Stimulated activated CD8-positive, alpha-beta memory T cell treated with anti-CD3 and anti-CD28 coated beads, Interleukin-12 subunit alpha, Interleukin-12 subunit beta, amount 100 ng/mL, for 1 hour (primary cell): ENCODE results near the gene MPPED1.

Experiments
- DNase-seq: peaks from one replicate; pipeline ENCODE4 v3.0.0-alpha.2; 2020; ENCODE audit warnings: low read depth

Gene MPPED1

DNA sequence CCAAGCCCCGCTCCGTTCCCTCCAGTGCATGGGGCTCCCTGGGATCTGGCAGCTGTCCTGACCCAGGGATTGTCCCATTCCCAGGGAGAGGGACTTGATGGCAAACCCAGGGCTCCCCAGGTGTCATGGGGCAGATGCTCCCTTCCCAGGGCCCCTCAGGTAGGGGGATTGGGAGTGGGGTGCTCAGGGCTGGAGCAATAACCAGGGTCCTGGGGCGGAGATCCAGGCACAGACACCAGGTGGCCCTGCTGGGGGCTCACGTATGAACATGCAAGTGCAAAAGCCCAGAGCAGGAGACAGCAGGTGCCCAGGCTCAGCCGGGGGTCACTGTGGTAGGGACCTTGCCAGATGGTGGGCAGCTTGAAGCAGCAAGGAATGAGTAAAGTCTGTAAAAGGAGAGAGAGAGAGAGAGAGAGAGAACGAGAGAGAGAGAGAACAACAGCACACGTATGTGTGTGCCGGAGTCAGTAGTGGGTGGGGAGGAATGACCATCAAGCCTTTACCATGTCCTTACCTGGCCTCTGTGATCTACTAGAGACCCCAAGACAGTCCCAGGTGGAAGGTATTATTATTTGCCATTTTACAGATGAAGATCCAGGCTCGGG lies 19.3 kb upstream of the MPPED1 start:
- DNase-seq: no peak

- no peak for DNase-seq
Measured at GRCh38 chr22:43393132-43393843, 18.5 kb upstream of the MPPED1 start.

GRCh38 chr22:43393844-43394474 lies 17.9 kb upstream of the MPPED1 start:
- DNase-seq: no peak

DNA sequence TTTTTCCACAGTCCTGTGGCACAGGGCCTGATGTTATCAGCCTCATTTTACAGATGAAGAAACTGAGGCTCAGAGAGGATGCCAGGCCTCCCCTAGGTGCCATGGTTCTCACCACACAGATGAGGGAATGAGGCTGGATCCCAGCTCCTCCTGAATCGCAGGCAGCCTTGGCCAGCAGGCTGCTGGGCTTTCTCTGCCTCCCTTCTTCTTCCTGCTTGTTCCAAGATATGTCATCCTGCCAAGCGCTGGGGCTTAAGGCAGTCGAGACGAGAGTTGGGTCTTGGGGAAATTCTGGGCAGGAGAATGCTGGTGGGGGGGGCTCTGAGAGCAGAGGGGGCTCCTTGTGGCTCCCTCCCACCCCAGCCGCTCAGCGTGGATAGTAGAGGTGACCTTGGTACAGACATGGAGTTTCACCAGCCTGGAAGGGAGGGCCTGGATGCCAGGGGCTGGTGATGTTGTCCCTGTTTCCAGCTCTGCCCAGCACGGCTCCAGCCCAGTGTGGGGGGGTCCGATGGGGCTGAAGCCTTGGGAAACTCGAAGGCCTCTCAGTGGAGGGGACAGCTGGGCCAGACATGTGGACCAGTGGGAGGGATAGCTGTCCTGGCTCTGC lies 16.6 kb upstream of the MPPED1 start:
- DNase-seq: no peak

GRCh38 chr22:43396321-43396933 lies 15.4 kb upstream of the MPPED1 start:
- no peak for DNase-seq

DNA sequence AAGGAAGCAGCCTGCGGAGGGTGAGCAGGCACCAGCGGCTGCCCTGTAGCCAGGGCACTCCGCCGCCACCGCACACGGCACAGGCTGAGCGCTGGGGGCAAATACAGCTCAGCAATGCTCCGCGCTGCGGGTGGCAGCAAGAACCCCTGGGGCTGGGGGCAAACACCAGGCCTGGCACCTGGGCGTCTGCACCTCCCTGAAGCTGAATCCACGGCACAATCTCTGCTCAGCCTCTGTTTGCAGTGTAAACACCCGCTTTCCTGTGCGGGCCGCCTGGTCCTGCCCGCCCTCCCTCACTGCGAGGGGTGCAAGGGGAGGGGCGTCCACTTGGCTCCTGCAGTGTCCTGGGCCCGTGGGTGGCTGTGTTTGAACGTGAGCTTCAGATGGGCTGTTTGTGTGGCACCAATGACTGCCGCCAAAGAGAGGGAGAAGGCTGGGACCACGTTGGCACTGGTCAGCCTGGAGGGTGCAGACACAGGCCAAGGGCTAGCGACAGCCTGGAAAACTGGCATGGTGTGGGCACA lies 14.8 kb upstream of the MPPED1 start:
- DNase-seq: no peak

- no peak for DNase-seq
Measured at GRCh38 chr22:43397766-43398165, 14.0 kb upstream of the MPPED1 start.

- DNase-seq: no peak
Measured at GRCh38 chr22:43398246-43398645, 13.6 kb upstream of the MPPED1 start.

GRCh38 chr22:43398910-43399309 lies 12.9 kb upstream of the MPPED1 start:
- DNase-seq: no peak

DNA sequence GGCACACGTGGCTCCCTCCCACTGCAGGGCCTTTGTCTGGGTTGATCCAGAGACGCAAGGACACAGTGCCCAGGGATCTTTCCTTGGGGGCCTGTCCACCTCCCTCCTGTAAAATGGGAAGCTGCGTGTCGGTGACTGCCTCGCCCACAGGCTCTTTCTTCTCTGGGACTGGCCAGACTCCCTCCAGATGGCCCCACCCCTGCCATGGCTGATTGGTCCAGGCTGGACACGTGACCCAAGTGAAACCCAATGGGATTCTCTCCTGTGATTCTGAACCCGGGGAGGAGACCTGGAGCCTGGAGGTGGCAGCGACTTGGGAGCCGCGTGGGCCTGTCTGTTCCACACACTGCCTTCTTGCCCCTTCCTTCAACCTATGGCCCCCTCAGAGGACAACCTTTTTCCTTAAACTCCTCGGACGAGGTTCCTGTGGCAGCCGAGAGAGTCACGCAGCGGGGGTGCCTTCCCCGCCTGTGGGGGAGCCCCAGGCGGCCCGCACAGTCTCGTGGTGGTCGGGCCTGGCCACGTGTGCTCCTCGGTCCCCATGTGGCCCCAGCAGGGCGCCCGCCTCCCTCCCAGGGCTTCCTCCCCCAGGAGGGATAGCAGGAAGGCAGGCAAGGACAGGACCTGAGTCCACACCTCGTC lies 12.4 kb upstream of the MPPED1 start:
- DNase-seq: no peak

- DNase-seq: no peak
Measured at GRCh38 chr22:43399980-43400358, 11.8 kb upstream of the MPPED1 start.

- no peak for DNase-seq
Measured at GRCh38 chr22:43400449-43400848, 11.4 kb upstream of the MPPED1 start.

- DNase-seq: no peak
Measured at GRCh38 chr22:43401233-43401632, 10.6 kb upstream of the MPPED1 start.

DNA sequence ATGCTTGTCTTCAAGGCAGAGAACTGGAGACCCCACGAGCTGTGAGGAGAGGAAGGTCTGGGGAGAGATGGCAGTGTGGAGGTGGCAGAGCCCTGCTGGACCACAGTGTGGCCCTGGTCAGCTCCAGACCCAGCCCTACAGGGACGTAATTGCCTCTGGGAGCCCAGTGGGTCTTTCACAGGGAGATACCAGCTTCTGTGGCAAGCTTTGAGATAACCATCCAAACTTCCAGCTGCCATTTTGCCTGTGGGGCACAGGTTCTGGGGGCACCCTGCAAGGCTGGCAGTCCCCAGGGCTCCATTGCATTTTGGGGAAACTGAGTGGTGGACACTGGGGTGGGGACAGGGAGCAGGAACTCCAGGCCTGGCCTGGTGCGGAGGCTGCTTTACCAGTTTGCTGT lies 10.2 kb upstream of the MPPED1 start:
- DNase-seq: no peak

GRCh38 chr22:43402128-43402527 lies 9.7 kb upstream of the MPPED1 start:
- DNase-seq: no peak

DNA sequence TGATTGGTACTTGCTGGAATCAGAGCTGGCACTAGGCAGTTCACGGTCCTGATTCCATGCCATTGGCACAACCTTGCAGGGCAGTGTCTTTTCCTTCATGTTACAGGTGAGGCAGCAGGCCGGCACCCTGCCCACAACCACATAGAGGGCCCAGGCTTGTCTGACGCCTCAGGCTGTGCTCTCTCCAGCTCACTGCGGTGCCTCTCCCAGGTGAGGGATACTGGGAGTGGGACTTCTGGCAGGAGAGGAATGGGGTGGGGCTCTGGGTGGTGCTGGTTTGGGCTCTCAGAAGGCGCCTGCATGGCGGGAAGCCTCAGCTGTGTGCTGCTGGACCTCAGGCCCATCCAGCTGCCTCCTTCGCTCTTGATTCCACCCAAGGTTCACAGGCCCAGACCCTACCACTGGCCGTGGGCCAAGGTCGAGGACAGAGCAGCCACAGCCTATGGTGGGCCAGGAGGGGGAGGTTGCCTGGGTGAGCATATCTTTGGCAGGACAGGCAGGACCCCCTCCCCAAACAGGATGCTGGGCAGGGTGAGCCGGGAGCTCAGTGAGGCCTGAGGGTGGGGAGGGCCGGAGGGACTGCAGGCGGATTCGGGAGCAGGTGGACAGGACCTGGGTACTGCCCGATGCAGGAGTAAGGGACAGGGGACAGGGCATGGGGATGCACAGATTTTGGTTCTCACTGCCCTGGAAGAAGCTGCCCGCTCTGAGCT lies 7.0 kb upstream of the MPPED1 start:
- DNase-seq: no peak

GRCh38 chr22:43406186-43406790 lies 5.5 kb upstream of the MPPED1 start:
- no peak for DNase-seq

DNA sequence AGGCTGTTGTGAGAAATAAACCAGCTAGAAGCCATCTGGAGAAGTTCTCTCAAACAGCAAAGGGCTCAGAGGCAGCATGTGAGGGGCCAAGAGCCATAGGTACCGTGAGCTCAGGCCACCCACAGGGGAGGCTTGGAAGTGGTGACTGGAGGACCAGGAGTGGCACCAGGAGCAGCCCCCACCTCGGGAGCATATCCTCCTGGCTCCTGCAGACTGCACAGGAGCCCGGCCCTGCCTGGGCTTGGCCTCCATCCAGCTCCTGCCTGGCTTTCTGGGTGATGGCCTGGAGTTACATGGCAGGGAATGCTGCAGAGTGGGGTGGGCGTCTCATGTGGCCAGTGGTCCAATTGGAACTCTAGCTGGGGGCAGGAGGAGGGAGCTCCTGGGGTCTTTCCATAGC lies 4.2 kb upstream of the MPPED1 start:
- no peak for DNase-seq

- no peak for DNase-seq
Measured at GRCh38 chr22:43408009-43408408, 3.8 kb upstream of the MPPED1 start.

DNA sequence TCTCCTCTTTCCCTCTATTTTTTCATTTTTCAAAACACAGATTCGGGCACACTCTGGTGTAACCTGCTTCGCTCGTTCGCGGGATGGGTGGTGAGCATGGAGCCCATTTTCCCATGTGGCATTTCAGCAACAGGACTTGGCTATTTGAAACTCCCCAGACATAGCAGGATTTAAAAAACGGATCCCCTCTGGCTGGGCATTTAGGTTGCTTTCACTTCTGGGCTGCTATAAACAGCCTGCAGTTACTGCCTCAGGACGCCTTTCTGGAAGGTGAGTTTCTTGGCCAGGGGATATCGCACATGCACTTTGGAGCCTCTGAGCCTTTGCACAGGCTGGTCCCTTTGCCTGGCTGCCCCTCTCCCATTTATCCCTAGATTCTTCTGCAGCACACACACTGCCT lies 2.8 kb upstream of the MPPED1 start:
- no peak for DNase-seq

DNA sequence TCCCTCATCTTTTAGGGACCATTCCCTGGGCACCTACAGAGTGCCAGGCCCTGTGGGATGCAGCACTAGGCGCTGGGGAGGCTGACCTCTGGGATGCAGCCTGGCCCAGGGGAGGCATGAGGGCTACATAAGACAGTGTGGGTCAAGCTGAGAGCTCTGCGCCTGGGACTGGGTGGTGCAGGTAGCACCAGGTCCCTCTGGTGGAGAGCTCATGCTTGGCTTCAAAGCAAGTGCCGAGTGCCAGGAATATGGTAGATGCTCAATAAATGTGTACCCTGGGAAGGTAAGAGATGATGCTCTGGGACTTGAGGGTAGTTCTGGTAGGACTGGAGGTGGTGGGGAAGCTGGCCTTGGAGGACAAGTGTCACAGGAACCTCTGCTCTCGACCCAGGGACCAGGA lies 2.0 kb upstream of the MPPED1 start:
- no peak for DNase-seq
